Effector memory CD8-positive, alpha-beta T cell (primary cell): ENCODE results near the gene CFAP74.

Experiments used
- ATAC-seq: fragments of 150-1000 bp; cut with Tn5 transposase; replicated peaks from 2 replicates; pipeline ENCODE4 v1.10.0; 2021; ENCODE audit warnings: mild to moderate bottlenecking, moderate library complexity
- DNase-seq, 3 experiments: peaks; one replicate each; pipeline ENCODE4 v3.0.0; 2021
- H3K27ac Mint-ChIP-seq, 2 donors: one replicate each; pipeline ENCODE4 v1.8.0; 2022; ENCODE audit warnings: mild to moderate bottlenecking in 2 of 2, mixed read lengths in 2 of 2, moderate library complexity in 2 of 2
- H3K27me3 Mint-ChIP-seq, 2 donors: one replicate each; pipeline ENCODE4 v1.8.0; 2022; ENCODE audit warnings: mixed read lengths in 2 of 2
- H3K36me3 Mint-ChIP-seq: one replicate; pipeline ENCODE4 v1.8.0; 2022; ENCODE audit warnings: mild to moderate bottlenecking, moderate library complexity, mixed read lengths; ENCODE audit not compliant: insufficient read depth
- H3K4me1 Mint-ChIP-seq, 2 donors: one replicate each; pipeline ENCODE4 v1.8.0; 2022; ENCODE audit warnings: low read depth in 2 of 2, mixed read lengths in 2 of 2
- H3K4me3 Mint-ChIP-seq, 2 donors: one replicate each; pipeline ENCODE4 v1.8.0; 2022; ENCODE audit warnings: mild to moderate bottlenecking in 2 of 2, mixed read lengths in 2 of 2, moderate library complexity in 2 of 2
- H3K9me3 Mint-ChIP-seq, 2 donors: one replicate each; pipeline ENCODE4 v1.8.0; 2022; ENCODE audit warnings: mixed read lengths in 2 of 2

Gene CFAP74

DNA sequence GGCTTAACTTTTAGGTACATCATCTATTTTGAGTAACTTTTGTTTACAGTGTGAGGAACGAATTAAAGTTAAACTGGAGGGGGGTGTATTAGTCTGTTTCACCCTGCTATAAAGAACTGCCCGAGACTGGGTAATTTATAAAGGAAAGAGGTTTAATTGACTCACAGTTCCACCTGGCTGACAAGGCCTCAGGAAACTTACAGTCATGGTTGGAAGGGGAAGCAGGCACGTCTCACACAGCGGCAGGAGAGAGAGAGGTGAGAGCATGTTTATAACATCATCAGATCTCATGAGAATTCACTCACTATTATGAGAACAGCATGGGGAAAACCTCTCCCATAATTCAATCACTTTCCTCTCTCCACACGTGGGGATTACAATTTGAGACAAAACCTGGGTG is 52.6 kb downstream of the CFAP74 start:
- H3K27me3 Mint-ChIP-seq, result peaks cover 26 to 60% of the 10 kb centered on the region in 2 donors
- H3K36me3 Mint-ChIP-seq, result peaks cover 3% of the 10 kb centered on the region
- no peak overlapping the region for H3K4me3 Mint-ChIP-seq
- H3K4me1 Mint-ChIP-seq, result peaks cover 0 to 2% of the 10 kb centered on the region in 2 donors
- peaks cover 0 to 1% of the 10 kb centered on the region in 2 donors for H3K9me3 Mint-ChIP-seq
- no peak overlapping the region for H3K27ac Mint-ChIP-seq
- ATAC-seq, result no peak
- no peak for DNase-seq

DNA sequence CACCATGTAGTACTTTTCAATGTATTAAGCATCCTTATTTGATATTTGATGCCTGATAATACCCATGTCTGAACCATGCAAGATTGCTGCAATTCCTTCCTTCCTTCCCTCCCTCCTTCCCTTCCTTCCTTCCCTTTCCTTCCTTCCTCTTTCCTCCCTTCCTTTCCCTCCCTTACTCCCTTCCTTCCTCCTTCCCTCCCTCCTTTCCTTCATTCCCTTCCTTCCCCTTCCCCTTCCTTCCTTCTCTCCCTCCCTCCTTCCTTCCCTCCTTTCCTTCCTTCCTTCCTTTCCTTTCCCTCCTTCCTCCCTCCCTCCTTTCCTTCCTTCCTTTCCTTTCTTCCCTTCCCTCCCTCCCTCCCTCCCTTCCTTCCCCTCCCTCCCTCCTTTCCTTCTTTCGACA is 54.8 kb downstream of the CFAP74 start:
- no peak overlapping the region for H3K27ac Mint-ChIP-seq
- no peak for ATAC-seq
- DNase-seq, result no peak
- no peaks in the 10 kb centered on the region for H3K9me3 Mint-ChIP-seq
- peaks cover 4% of the 10 kb centered on the region in 2 donors for H3K4me1 Mint-ChIP-seq
- H3K27me3 Mint-ChIP-seq, result peaks cover 26 to 65% of the 10 kb centered on the region in 2 donors
- no peak overlapping the region for H3K4me3 Mint-ChIP-seq
- H3K36me3 Mint-ChIP-seq, result no peaks in the 10 kb centered on the region

DNA sequence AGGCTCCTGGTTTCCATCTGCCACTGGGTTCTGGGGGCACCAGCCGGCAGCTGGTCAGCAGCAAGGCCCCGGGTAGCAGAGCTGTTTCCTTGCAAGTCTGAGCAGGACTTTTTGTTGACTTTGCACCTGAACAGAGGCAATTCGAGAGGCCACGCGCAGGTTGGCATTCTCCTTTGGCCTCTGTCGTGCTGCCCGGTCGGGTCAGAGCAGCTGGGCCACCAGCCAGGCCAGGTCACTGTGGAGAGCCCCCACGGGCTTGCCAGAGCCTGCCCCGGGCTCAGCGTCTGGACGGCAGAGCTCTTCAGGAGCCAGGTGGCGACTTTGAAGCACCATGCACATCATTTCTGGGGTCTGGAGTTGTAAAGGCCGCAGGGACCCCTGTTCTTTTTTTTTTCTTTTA is 56.1 kb downstream of the CFAP74 start:
- peaks cover 5 to 6% of the 10 kb centered on the region in 2 donors for H3K4me1 Mint-ChIP-seq
- ATAC-seq, result no peak
- no peak for DNase-seq
- peaks cover 26 to 60% of the 10 kb centered on the region in 2 donors for H3K27me3 Mint-ChIP-seq
- no peak overlapping the region for H3K4me3 Mint-ChIP-seq
- H3K36me3 Mint-ChIP-seq, result no peaks in the 10 kb centered on the region
- no peaks in the 10 kb centered on the region for H3K9me3 Mint-ChIP-seq
- H3K27ac Mint-ChIP-seq, result no peak overlapping the region

DNA sequence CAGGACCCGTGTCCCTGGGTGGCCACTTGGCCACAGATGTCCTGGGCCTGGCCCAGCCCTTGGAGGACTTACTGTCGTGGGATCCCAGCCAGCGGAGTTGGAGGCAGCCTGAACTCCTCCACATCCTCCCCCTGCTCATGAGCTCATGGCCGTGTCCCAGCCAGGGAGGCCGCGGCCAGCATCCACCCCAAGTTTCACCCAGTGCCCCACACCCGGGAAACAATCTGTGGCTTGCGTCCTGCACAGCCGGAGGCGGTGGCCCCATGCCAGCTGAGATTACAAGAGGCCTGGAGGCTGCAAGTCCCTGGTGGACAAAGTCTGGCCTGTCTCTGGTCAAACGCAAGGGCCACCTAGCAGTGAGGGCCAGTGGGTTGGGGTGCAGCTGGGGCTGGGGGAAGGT is 57.0 kb downstream of the CFAP74 start:
- H3K36me3 Mint-ChIP-seq, result no peaks in the 10 kb centered on the region
- no peak overlapping the region for H3K27ac Mint-ChIP-seq
- no peak for DNase-seq
- H3K4me3 Mint-ChIP-seq, result no peak overlapping the region
- ATAC-seq, result no peak
- peaks cover 22 to 52% of the 10 kb centered on the region in 2 donors for H3K27me3 Mint-ChIP-seq
- H3K9me3 Mint-ChIP-seq, result no peaks in the 10 kb centered on the region
- H3K4me1 Mint-ChIP-seq, result peaks cover 5 to 6% of the 10 kb centered on the region in 2 donors

DNA sequence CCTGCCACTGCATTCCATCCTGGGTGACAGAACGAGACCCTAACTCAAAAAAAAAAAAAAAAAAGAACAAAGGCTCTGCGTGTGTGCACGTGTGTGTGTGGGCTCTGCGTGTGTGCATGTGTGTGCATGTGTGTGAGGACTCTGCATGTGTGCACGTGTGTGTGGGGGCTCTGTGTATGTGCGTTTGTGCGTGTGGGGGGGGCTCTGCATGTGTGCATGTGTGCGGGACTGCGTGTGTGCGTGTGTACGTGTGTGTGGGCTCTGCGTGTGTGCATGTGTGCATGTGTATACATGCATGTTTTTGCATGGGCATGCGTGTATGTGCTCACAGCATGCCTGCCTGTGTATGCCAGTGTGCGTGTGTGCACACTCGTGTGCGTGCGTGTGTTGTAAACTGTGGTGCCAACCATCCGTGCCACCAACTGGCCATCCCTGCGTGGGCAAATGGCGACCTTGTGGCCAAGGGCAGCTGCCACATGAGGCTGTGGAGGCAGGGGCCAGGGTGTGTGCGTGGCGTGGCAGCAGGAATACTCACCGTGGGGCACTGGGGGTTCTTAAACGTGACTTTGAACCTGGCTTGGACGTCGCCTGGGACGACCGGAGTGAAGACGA is 57.7 kb downstream of the CFAP74 start:
- Mint-ChIP-seq H3K36me3 (no peaks in the 10 kb centered on the region), H3K4me1 (peaks cover 5 to 6% of the 10 kb centered on the region in 2 donors), H3K27me3 (peaks cover 18 to 45% of the 10 kb centered on the region in 2 donors), H3K9me3 (no peaks in the 10 kb centered on the region), H3K27ac (no peak overlapping the region), H3K4me3 (no peak overlapping the region)
- no peak for ATAC-seq
- no peak for DNase-seq

DNA sequence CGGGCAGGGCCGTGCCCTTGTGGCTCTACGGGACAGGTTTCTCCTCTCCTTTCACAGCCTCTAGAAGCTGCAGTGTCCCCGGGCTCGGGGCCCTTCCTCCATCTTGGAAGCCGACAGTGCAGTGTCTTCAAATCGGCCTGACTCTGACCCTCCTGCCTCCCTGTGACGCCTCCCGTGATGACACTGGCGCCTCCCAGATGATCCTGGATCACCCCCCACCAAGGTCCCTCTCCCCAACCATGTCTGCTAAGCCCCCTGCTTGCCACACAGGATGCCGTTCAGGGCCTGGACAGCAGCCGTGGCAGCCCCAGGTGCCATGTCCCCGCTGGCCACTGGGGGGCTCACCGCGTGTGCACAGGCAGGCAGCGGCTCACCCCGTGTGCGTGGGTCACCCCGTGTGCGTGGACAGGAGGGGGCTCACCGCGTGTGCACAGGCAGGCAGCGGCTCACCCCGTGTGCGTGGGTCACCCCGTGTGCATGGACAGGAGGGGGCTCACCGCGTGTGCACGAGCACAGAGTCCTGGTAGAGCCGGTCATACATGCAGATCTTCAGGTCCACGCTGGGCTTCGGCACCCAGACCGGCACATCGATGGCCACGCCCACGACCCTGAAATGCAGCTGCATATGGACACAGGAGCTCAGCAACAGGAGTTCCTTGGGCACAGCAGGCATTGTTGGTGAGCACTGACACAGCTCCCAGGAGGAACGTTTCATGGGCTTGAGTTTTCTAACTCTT is 59.6 kb downstream of the CFAP74 start:
- H3K27me3 Mint-ChIP-seq, result peaks cover 0 to 27% of the 10 kb centered on the region in 2 donors
- no peaks in the 10 kb centered on the region for H3K36me3 Mint-ChIP-seq
- H3K4me1 Mint-ChIP-seq, result peaks cover 5 to 6% of the 10 kb centered on the region in 2 donors
- no peak overlapping the region for H3K27ac Mint-ChIP-seq
- H3K9me3 Mint-ChIP-seq, result no peaks in the 10 kb centered on the region
- DNase-seq (peak; percentile 35 to 63 (median 41)), ATAC-seq (peak; percentile 95)
- H3K4me3 Mint-ChIP-seq, result peak overlapping the region in 1 of 2 donors; percentile 15

DNA sequence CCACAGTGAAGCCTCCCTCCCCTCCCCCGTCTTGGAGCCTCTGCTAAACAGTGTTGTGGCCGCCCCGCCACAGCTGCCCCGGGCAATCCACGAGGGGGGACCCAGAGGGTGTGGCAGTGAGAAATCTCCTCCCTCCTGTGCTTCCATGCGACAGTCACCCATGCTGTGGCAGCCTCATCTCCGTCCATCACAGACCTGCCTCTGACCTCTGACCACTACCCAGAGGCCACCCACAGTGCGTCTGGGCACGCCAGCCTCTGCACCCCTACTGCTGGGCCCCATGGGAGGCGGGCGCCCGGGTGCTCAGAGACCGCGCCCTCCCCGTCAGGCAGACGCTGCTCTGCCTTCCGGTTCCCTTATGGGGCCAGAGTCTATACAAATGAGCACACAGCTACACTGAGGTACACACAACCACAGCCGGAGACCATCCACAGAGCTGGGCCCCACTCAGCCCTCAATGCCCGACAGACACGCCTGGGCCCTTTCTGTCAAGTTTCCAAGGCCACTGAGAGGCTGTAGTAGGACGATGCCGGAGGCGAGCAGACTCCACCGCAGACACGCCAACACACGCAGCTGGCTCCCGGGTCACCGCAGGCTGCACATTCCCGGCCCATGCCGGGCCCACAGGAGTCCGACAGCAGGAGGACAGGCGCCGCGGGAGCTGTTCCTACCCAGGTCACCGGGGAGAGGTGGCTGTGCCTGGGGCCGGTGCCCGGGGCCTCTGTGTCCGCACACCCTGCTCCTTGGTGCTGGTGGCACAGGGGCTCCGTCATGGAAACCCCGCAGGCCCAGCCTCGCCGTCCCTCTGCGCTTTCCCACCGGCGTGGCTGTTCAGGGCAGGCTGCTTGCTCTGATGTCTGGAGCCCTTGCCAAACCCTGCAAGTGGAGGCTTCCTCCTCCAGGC is 60.6 kb downstream of the CFAP74 start:
- Mint-ChIP-seq H3K4me3 (no peak overlapping the region), H3K27me3 (peaks cover 0 to 24% of the 10 kb centered on the region in 2 donors), H3K9me3 (no peaks in the 10 kb centered on the region), H3K36me3 (no peaks in the 10 kb centered on the region), H3K4me1 (peaks cover 5 to 6% of the 10 kb centered on the region in 2 donors), H3K27ac (no peak overlapping the region)
- no peak for ATAC-seq
- no peak for DNase-seq

DNA sequence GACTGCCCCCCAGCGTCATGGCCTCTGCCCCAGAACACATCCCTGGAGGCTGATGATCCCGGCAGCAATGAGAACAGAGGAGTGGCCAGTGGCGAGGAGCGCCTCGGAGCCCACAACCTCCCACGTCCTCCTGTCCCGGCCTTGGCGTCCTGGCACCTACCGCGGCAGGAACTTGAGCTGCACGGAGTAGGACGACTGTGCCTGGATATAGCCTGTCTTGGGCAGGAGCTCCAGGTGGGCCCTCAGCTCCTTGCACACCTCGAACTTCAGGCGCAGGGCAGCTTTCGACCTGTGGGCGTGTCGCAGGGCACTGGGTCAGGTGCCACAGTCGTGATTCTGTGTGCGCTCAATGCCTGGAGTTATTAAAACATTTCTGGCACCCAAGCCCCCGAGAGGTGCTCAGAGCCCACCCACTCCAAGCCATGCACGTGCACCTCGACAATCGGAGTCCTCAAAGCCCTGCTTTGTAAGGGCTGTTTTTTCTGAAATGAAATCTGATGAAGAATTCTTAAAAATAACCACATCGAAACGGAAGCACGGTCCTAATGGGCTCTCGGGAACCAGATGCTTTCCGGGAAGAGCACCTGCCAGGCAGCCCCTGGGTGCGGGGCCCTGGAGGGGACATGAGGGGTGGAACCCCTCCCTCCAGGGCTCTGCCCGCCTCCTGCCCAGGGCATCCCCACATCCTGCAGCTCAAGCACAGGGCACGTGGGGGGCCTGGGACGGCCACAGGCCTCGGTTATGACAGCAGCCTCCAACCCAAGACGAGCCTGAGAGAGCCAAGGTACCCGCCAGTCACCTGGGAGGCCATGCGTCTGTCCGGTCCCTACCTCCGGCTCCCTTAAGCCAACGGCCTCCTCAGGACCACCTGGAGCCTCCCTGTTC is 61.5 kb downstream of the CFAP74 start:
- Mint-ChIP-seq H3K4me1 (peaks cover 5 to 6% of the 10 kb centered on the region in 2 donors), H3K27me3 (peaks cover 0 to 19% of the 10 kb centered on the region in 2 donors), H3K4me3 (no peak overlapping the region), H3K27ac (no peak overlapping the region), H3K36me3 (no peaks in the 10 kb centered on the region), H3K9me3 (no peaks in the 10 kb centered on the region)
- no peak for DNase-seq
- no peak for ATAC-seq

DNA sequence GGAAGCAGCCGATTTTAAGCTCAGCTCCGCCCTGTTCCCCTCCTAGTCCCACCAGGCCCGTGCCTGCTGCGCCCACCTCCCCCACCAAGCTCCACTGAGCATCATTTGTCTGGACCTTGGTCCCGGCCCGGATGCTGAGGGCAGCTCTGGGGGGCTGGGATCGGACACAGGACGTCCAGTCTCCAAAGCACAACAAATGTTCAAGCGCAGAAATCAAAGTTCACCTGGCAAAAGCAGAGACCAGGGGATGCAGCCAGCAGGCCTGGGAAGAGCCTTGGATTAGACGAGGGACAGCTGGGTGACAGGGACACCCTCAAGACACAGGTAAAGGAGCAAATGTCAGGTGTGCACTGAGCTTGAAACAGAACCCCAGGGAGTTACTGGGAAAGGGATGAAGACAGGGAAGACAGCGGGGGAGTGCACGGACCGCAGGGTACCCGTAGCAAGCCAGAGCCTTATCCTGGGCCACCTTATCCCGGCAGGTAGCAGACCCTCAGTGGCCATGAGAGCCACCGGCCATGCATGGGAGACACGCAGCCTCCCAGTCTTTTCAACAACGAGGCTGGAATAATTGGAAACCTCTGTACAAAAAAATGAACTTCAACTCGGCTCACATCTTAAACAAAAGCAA is 62.3 kb downstream of the CFAP74 start:
- no peaks in the 10 kb centered on the region for H3K36me3 Mint-ChIP-seq
- H3K27ac Mint-ChIP-seq, result no peak overlapping the region
- no peak for ATAC-seq
- no peak overlapping the region for H3K4me3 Mint-ChIP-seq
- no peaks in the 10 kb centered on the region for H3K9me3 Mint-ChIP-seq
- peaks cover 0 to 17% of the 10 kb centered on the region in 2 donors for H3K27me3 Mint-ChIP-seq
- peaks cover 5 to 6% of the 10 kb centered on the region in 2 donors for H3K4me1 Mint-ChIP-seq
- DNase-seq, result no peak

DNA sequence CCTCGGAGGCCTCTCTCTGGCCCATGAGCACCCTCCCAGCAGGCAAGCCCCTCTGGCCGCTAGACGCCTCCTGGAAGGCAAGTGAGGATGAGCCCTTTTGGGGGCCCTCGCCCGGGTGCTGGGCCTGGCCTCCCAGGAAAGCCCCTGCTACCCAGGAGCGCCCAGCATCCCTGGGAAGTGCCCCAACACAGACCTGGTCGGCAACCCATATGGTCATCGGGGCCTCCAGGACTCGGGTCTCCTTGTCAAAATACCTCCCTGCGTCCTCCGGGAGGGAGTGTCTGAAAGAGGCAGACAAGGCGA is 63.5 kb downstream of the CFAP74 start:
- ATAC-seq (no peak), DNase-seq (no peak)
- Mint-ChIP-seq H3K9me3 (no peaks in the 10 kb centered on the region), H3K36me3 (no peaks in the 10 kb centered on the region), H3K4me1 (peaks cover 5 to 6% of the 10 kb centered on the region in 2 donors), H3K27me3 (peaks cover 0 to 9% of the 10 kb centered on the region in 2 donors), H3K27ac (no peak overlapping the region), H3K4me3 (no peak overlapping the region)

DNA sequence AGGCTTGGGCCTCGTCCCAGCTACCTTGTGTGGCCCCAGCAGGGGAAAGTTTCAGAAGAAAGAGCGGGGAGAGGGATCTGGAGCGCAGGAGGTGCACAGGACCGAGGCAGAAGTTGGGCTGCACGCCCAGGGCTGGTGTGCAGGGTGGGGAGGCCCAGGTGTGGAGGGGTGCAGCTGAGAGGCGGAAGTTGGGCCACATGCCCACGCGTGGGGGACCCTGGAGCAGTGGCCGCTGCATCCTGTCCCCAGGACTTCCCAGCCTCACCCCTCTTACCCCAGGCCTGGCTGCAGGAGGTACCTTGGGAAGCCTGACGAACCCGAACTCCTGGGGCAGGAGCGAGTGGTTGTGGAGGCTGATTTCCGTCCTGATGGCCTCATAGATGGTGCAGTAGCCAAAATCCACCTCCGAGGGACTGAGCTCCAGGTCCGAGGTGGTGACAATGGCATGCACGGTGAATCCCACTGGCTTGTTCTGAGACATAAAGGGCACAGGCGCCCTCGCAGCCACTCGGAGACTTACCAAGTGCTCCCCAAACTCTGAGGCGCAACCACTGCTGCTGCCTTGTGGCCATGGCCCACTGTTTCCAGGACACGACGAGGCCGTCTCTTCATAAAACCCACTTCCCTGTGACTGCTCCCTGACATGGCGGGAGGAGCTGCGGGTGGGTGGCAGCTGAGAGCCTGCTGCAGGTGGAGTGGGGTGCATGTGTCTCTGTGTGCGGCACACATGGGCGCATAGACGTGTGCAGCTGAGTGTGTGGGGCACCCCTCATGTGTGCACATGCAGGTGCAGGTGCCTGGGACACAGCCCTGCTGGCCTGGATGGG is 64.1 kb downstream of the CFAP74 start:
- Mint-ChIP-seq H3K4me3 (no peak overlapping the region), H3K4me1 (peaks cover 5 to 6% of the 10 kb centered on the region in 2 donors), H3K27ac (no peak overlapping the region), H3K36me3 (no peaks in the 10 kb centered on the region), H3K9me3 (peaks cover 0 to 2% of the 10 kb centered on the region in 2 donors), H3K27me3 (peaks cover 0 to 9% of the 10 kb centered on the region in 2 donors)
- no peak for ATAC-seq
- DNase-seq, result no peak
